ENCODE measurements around the gene AK9.

DNA sequence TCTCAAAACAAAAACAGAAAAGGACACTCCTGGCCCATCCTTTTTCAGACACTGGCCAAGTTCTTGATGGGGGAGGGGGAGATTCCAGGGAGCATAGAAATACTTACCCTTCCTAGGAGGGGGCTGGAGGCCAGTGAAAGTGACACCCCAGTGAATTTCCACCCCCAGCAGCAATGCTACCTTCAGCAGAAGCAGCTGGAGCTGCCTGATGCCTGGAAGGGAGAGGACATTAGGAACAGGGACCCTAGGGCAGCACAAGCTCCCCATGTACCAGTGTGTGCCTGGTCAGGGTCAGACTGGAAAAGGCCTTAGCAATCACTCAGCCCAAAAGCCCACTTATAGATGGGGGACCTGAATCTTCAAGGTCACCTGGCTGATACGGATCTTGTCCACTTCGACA is 237.8 kb downstream of the AK9 start:
- TF ChIP-seq, protein P1, sequence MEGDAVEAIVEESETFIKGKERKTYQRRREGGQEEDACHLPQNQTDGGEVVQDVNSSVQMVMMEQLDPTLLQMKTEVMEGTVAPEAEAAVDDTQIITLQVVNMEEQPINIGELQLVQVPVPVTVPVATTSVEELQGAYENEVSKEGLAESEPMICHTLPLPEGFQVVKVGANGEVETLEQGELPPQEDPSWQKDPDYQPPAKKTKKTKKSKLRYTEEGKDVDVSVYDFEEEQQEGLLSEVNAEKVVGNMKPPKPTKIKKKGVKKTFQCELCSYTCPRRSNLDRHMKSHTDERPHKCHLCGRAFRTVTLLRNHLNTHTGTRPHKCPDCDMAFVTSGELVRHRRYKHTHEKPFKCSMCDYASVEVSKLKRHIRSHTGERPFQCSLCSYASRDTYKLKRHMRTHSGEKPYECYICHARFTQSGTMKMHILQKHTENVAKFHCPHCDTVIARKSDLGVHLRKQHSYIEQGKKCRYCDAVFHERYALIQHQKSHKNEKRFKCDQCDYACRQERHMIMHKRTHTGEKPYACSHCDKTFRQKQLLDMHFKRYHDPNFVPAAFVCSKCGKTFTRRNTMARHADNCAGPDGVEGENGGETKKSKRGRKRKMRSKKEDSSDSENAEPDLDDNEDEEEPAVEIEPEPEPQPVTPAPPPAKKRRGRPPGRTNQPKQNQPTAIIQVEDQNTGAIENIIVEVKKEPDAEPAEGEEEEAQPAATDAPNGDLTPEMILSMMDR (IDR thresholded peaks at IDR 0.05) = no peak
- no peak for TF ChIP-seq POLR2A (IDR thresholded peaks at IDR 0.05)
- no peak for TF ChIP-seq POLR2AphosphoS5 (IDR thresholded peaks at IDR 0.05)
- no peak for TF ChIP-seq EP300 (IDR thresholded peaks at IDR 0.05)
